CD14-positive monocyte (primary cell): ENCODE data around the gene TLCD2. TPM values are rescaled to one million over a fixed set of nuclear protein-coding genes. Genes with fewer than 3 reads are reported as not detected.
"Not testable (repeated sequence)": the region's sequence is repeated elsewhere in the genome, so short reads cannot be mapped to it uniquely, and the experiment has no call there.

Source experiments
- DNase-seq, 3 donors: peaks; one replicate each; pipeline ENCODE4 v3.0.0-alpha.2; 2011 to 2022
- H2AFZ ChIP-seq: 2 replicates; pipeline ENCODE4 v1.6.0; 2012; ENCODE audit warnings: mild to moderate bottlenecking, low read depth, low read length, inconsistent platforms; ENCODE audit not compliant: insufficient read depth, poor library complexity, severe bottlenecking
- H3K27ac ChIP-seq, 2 donors: 1 replicate in 1 of 2; 2 replicates in 1 of 2; pipeline ENCODE4 v1.5.1; 2012 to 2013; ENCODE audit warnings: low read length in 2 of 2, control low read depth in 1 of 2, inconsistent platforms in 1 of 2, low read depth in 1 of 2, mild to moderate bottlenecking in 1 of 2
- H3K27me3 ChIP-seq, 2 donors: one replicate each; pipeline versions ENCODE4 v1.6.0 to v1.6.1; 2011 to 2013; ENCODE audit warnings: low read length in 2 of 2; ENCODE audit not compliant: control insufficient read depth in 2 of 2, insufficient read depth in 2 of 2
- H3K36me3 ChIP-seq, 2 donors: replicated peaks in 1 of 2; 1 replicate in 1 of 2; 2 replicates in 1 of 2; pipeline versions ENCODE4 v1.5.1 to v1.6.1; 2012 to 2013; ENCODE audit warnings: low read length in 2 of 2, control low read depth in 1 of 2, inconsistent platforms in 1 of 2, mild to moderate bottlenecking in 1 of 2; ENCODE audit not compliant: insufficient read depth in 2 of 2, control insufficient read depth in 1 of 2
- H3K4me1 ChIP-seq, 2 donors: 1 replicate in 1 of 2; 2 replicates in 1 of 2; pipeline versions ENCODE4 v1.5.1 to v1.6.1; 2012 to 2013; ENCODE audit warnings: low read length in 2 of 2, control low read depth in 1 of 2, inconsistent platforms in 1 of 2, mild to moderate bottlenecking in 1 of 2, moderate library complexity in 1 of 2; ENCODE audit not compliant: insufficient read depth in 2 of 2, control insufficient read depth in 1 of 2
- H3K4me2 ChIP-seq: replicated peaks from 2 replicates; pipeline ENCODE3; 2012; ENCODE audit warnings: low read length, moderate library complexity, mild to moderate bottlenecking; ENCODE audit not compliant: poor library complexity, severe bottlenecking; ENCODE audit errors: extremely low read depth
- H3K4me3 ChIP-seq, 3 experiments: fragments of 200-600 bp in 1 of 3; sonication (generic) in 1 of 3; replicated peaks in 1 of 3; 1 replicate in 2 of 3; 2 replicates in 1 of 3; pipeline ENCODE4 v1.5.1; 2011 to 2013; ENCODE audit warnings: low read length in 3 of 3, mild to moderate bottlenecking in 3 of 3, control low read depth in 2 of 3, low read depth in 2 of 3, inconsistent platforms in 1 of 3, moderate library complexity in 1 of 3
- H3K79me2 ChIP-seq: 2 replicates; pipeline ENCODE4 v1.6.0; 2012; ENCODE audit warnings: mild to moderate bottlenecking, control low read depth, inconsistent platforms, low read length, moderate library complexity; ENCODE audit not compliant: insufficient read depth
- H3K9ac ChIP-seq: 2 replicates; pipeline ENCODE4 v1.6.0; 2017; ENCODE audit warnings: low read length, mild to moderate bottlenecking; ENCODE audit not compliant: insufficient read depth, poor library complexity, severe bottlenecking
- H3K9me3 ChIP-seq, 2 donors: replicated peaks in 1 of 2; 1 replicate in 1 of 2; 2 replicates in 1 of 2; pipeline versions ENCODE4 v1.5.1 to v1.6.1; 2012 to 2013; ENCODE audit warnings: low read length in 2 of 2, control low read depth in 1 of 2; ENCODE audit not compliant: control insufficient read depth in 1 of 2, insufficient read depth in 1 of 2
- H4K20me1 ChIP-seq: 2 replicates; pipeline ENCODE4 v1.6.0; 2012; ENCODE audit warnings: mild to moderate bottlenecking, low read length, control low read depth, moderate library complexity; ENCODE audit not compliant: insufficient read depth
- H3K27ac Mint-ChIP-seq, 7 donors: one replicate each; pipeline ENCODE4 v1.8.0; 2020; ENCODE audit warnings: mild to moderate bottlenecking in 7 of 7, mixed read lengths in 7 of 7, moderate library complexity in 6 of 7, inconsistent platforms in 2 of 7
- H3K27me3 Mint-ChIP-seq, 3 donors: one replicate each; pipeline ENCODE4 v1.8.0; 2021 to 2022; ENCODE audit warnings: low read depth in 3 of 3, mild to moderate bottlenecking in 3 of 3, mixed read lengths in 3 of 3, moderate library complexity in 3 of 3, inconsistent platforms in 1 of 3
- H3K36me3 Mint-ChIP-seq, 2 donors: one replicate each; pipeline ENCODE4 v1.8.0; 2020; ENCODE audit warnings: mixed read lengths in 2 of 2, inconsistent platforms in 1 of 2, mild to moderate bottlenecking in 1 of 2
- H3K4me1 Mint-ChIP-seq: one replicate; pipeline ENCODE4 v1.8.0; 2020; ENCODE audit warnings: mild to moderate bottlenecking, mixed read lengths
- H3K4me3 Mint-ChIP-seq, 2 donors: one replicate each; pipeline ENCODE4 v1.8.0; 2020; ENCODE audit warnings: mild to moderate bottlenecking in 2 of 2, mixed read lengths in 2 of 2, moderate library complexity in 1 of 2
- H3K9me3 Mint-ChIP-seq, 7 donors: one replicate each; pipeline ENCODE4 v1.8.0; 2020 to 2022; ENCODE audit warnings: mixed read lengths in 7 of 7, mild to moderate bottlenecking in 6 of 7, moderate library complexity in 6 of 7, inconsistent platforms in 2 of 7
- CTCF ChIP-seq: fragments of 200-600 bp; IDR thresholded peaks from one replicate; pipeline ENCODE4 v1.8.0; 2022; ENCODE audit warnings: antibody characterized with exemption, mild to moderate bottlenecking
- WGBS: methylation state at CpG from one replicate; pipeline ENCODE4 v1.1.5; 2013; ENCODE audit warnings: missing lambda C conversion rate; ENCODE audit not compliant: insufficient coverage; 5-methylcytosine and 5-hydroxymethylcytosine counted together
- intact Hi-C, 2 donors: fragments of 100-400 bp; cut with micrococcal nuclease; formaldehyde crosslinking; loops; one replicate each; pipeline versions ENCODE4 v1.15.0 to v1.15.1; 2023
- polyA plus RNA-seq, 3 donors: library from polyadenylated mRNA; depleted of rRNA in 1 of 3; unstranded in 2 of 3; stranded (reverse) in 1 of 3; fragments of 300-500 nt in 2 of 3; fragments of >200 nt in 1 of 3; fragmentation: Illumina TruSeq in 2 of 3; gene quantifications; 1 replicate in 2 of 3; 2 replicates in 1 of 3; pipeline ENCODE4 v1.2.3, GENCODE V29; 2012 to 2021

The TLCD2 gene
- polyA plus RNA-seq, 3 donors, result 0.03 TPM; not detected in 2

GRCh38 chr17:1722022-1722421 is 11.8 kb upstream of the TLCD2 start:
- Histone ChIP-seq H4K20me1 (peaks cover 20% of the 10 kb centered on the region), H3K4me1 (peaks cover 45 to 57% of the 10 kb centered on the region in 2 donors), H3K79me2 (peaks cover 26% of the 10 kb centered on the region), H3K36me3 (peaks cover 11 to 15% of the 10 kb centered on the region in 2 donors)
- not testable (repeated sequence) for H3K9me3 ChIP-seq, H3K9me3 Mint-ChIP-seq, H3K4me3 Mint-ChIP-seq, H3K27me3 ChIP-seq, DNase-seq, H3K27me3 Mint-ChIP-seq, H2AFZ ChIP-seq, H3K4me3 ChIP-seq, H3K27ac ChIP-seq, H3K9ac ChIP-seq, H3K4me2 ChIP-seq
- Mint-ChIP-seq H3K27ac (peak overlapping the region in 4 of 7 donors; percentile 81 to 92 (median 88)), H3K36me3 (peaks cover 4 to 15% of the 10 kb centered on the region in 2 donors), H3K4me1 (peaks cover 39% of the 10 kb centered on the region)
- intact Hi-C loops, result loop anchor here in 1 of 2 donors (10.0 kb wide), 1 partner anchor 113 kb away; the partner anchor contains the start of gene RPA1
- WGBS, result 97% methylated on average over 4 of the region's 8 CpGs

- Histone ChIP-seq H3K36me3 (peaks cover under 1 to 4% of the 10 kb centered on the region in 2 donors), H3K27ac (no peak overlapping the region), H3K4me3 (no peak overlapping the region), H3K79me2 (peaks cover 16% of the 10 kb centered on the region), H3K27me3 (no peaks in the 10 kb centered on the region), H4K20me1 (peaks cover 10% of the 10 kb centered on the region), H3K4me1 (peaks cover 47 to 57% of the 10 kb centered on the region in 2 donors), H3K4me2 (no peak overlapping the region), H2AFZ (no peak overlapping the region), H3K9ac (no peak overlapping the region), H3K9me3 (no peaks in the 10 kb centered on the region)
- DNase-seq, result peak; percentile 40 to 65 (median 64)
- H3K4me3 Mint-ChIP-seq, result no peak overlapping the region
- H3K9me3 Mint-ChIP-seq, result peaks cover 0 to 2% (median 0%) of the 10 kb centered on the region in 7 donors
- peak overlapping the region in 3 of 7 donors; percentile 41 to 76 (median 61) for H3K27ac Mint-ChIP-seq
- TF ChIP-seq CTCF, result peak; percentile 98
- peaks cover 0 to 2% (median 0%) of the 10 kb centered on the region in 3 donors for H3K27me3 Mint-ChIP-seq
- H3K4me1 Mint-ChIP-seq, result peaks cover 39% of the 10 kb centered on the region
- H3K36me3 Mint-ChIP-seq, result peaks cover 2 to 5% of the 10 kb centered on the region in 2 donors
- 47% methylated on average over 5 of the region's 11 CpGs for WGBS
- intact Hi-C loops, result loop anchor here in 1 of 2 donors (10.0 kb wide), 1 partner anchor 114 kb away; the partner anchor contains the start of gene RPA1
Observed at GRCh38 chr17:1720856-1721386, 10.7 kb upstream of the TLCD2 start.
